Activated CD8-positive, alpha-beta memory T cell treated with anti-CD3 and anti-CD28 coated beads, Interleukin-2, amount 50 U/mL, for 48 hours (primary cell): Measurements from ENCODE around the gene PTK7.
A peak's percentile ranks its signal among the peaks of the same experiment; 100 is the strongest.
"Not testable (repeated sequence)": the region's sequence is repeated elsewhere in the genome, so short reads cannot be mapped to it uniquely, and the experiment has no call there.

ENCODE experiments used
- DNase-seq: peaks from one replicate; pipeline ENCODE4 v3.0.0-alpha.2; 2020

The PTK7 gene

DNA sequence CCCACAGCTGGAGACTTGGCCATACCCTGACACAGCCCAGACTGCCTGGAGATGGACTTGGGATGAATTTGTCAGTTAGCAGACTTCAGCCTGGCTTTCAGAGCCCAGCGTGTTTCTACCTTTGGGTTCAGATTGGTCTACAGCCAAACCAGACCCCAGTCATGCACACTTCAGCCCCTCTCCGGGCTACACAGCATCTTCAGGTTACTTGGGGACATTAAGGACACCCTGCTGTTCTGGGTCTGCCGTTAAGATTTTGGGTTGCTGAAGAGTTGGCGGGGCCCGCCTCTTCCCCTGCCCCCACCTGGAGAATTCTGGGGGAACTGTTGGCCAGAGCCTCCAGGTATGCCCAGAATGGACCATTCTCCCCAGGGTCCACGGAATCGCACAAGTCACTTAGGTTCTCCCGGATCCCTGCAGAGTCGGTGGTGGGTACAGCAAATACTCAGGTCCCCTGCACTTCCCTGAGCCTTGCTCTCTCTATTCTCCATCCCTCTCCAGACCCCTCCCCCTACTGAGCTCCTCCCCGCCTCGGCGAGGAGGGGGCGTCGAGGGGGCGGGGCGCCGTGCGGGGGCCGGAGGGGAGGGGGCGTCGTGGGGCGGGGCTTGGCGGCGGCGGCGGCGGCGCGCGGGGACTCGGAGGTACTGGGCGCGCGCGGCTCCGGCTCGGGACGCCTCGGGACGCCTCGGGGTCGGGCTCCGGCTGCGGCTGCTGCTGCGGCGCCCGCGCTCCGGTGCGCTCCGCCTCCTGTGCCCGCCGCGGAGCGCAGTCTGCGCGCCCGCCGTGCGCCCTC, at the start of gene PTK7:
TSS of gene PTK7 (plus strand) at position 645 of the 794 bp plus-strand sequence. CDS start 175 bp downstream, outside the sequence.
- no peak for DNase-seq

DNA sequence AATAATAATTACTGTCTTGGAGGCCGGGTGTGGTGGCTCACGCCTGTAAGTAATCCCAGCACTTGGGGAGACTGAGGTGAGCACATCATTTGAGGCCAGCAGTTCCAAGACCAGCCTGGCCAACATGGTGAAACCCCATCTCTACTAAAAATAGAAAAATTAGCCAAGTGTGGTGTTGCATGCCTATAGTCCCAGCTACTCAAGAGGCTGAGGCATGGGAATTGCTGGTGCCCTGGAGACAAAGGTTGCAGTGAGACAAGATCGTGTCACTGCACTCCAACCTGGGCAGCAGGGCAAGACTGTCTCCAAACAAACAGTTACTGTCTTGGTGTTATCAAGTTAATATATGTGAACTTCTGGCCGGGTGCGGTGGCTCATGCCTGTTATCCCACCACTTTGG, 49.7 kb upstream of the PTK7 start:
- no peak for DNase-seq

DNA sequence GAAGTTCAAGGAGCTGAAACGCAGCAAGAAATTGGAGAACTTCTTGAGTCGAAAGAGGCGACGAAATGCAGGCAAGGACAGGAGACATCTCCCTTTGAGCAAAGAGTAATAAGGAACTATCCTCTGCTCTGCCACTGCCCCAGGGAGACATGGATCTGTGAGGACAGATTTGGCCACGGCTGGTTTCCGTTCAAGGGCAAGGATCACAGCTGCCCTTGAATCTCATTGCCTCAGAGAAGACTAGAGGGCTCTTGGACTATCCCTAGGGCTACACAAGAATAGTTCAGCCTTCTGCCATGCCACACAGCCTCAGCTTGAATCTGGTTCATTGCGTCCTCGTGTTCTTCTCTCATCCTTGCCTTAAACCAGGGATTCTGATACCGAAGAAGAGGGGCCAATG, 47.0 kb upstream of the PTK7 start:
- DNase-seq = no peak

DNA sequence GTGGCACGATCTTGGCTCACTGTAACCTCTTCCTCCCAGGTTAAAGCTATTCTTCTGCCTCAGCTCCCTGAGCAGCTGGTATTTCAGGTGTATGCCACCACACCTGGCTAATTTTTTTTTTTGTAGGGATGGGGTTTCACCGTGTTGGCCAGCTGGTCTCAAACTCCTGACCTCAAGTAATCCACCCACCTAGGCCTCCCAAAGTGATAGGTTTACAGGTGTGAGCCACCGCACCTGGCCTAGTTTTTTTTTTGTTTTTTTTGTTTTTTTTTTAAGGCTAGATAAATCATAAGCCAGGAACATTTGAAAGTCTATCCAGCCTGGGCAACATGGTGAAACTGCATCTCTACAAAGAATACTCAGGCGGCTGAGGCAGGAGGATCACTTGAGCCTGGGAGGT, 43.8 kb upstream of the PTK7 start:
- no peak for DNase-seq

DNA sequence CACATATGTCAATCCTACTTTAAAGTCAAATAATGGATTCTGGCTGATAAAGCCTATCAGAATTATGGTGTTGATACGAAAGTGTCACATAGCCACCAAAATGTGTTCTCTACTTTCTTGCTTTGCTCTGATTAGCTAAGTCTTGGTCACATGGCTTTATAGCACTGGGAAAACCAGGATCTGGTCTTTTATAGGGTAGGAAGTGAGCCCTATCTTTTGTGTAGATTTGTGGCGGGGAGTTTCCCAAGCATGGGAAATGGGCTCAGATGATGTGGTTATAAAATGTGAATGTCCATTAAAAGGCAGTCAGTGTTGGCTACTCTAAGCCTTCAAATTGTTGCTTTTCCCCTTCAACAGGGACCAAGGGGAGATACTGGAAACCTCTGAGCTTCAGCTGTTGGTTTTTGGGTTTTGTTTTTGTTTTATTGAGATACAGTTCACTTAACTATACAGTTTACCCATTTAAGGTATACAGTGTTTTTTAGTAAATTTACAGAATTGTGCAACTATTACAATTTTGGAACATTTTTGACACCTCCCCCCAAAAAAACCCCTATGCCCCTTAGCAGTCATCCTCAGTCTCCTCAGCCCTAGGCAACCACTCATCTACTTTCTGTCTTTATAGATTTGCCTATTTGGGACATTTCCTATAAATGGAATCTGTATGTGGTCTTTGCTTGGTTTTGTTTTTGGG, 42.5 kb upstream of the PTK7 start:
- no peak for DNase-seq

DNA sequence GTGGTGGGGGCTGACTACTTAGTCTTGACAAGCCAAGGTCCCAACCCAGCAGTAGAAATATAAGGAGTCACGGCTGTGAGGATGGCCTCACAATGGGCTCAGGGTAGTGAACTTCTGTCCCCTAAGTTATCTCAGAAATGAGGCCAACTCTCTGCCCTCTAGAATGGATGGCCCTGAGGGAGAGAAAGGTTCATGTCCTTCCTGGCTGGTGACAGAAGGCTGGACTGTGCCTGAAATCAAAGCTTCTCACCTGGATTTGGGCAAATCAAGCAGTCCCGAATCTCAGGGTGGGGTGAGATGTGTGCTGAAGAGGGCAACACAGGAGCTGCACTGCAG, 42.0 kb upstream of the PTK7 start:
- DNase-seq = no peak

DNA sequence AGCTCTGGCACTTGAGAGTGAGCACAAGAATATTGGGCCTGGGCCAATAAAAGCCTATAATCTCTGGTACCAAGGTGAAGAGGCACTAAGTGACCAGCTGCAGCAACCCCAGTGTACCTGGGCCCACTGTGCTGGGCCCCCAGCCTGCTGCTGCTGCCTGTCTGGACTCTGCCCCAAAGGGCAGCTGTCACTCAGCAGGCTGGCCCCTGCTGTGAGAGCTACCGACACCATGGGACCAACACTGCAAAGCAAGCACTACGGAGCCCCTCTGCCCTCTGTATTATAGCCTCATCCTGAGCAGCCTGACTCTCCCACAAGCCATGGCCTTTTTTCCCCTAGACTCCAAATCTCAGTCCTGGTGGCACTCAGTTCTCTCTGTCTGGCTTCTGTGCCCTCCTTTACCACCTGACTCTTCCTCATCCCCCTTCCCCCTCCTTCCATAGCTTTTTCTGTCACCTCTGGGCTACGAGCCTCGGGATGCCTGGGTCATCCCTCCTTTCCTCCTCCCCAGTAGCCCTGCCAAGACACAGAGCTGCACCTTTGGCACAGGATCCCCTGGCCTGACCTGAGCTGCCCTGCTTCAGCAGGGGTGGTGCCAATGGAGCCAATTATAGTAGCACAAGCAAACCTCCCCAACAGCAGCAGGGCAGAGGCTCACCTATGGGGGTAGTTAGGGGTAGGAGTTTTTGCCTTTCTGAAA, 40.5 kb upstream of the PTK7 start:
- no peak for DNase-seq

DNA sequence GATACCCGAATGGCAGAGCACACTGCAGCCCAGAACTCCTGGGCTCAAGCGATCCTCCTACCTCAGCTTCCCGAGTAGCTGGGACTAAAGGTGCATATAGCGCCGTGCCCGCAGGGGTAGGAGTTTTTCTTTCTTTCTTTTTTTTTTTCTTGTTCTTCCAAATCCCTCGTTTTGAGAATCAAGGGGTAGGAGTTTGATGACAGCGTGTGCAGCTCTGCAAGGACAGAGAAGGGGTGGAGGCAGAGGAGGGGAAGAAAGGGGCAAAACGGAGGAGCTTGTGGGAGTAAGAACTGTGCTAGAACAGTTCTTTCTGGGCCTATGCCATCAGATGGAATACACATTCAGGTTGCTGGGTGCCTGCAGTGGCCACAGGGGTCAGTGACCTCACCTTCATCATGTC, 39.4 kb upstream of the PTK7 start:
- DNase-seq = no peak

DNA sequence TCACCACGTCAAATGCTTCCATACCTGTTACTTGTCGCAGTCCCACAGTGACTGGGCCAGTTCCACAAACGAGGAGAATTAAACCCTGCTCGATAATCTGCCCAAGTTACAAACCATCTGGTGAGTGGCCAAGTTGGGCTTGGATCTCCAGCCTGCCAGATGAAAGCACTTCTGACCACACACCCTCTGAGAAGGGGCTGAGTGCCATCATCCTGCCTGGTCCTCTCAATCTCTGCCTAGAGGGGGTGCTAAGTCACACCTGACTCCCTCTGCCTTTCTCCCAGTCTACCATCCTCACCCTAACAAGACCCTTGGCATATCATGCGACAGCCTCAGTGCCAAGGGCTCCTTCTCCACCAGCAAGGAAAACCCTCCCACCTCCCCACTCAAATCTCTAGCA, 38.9 kb upstream of the PTK7 start:
- DNase-seq = no peak

DNA sequence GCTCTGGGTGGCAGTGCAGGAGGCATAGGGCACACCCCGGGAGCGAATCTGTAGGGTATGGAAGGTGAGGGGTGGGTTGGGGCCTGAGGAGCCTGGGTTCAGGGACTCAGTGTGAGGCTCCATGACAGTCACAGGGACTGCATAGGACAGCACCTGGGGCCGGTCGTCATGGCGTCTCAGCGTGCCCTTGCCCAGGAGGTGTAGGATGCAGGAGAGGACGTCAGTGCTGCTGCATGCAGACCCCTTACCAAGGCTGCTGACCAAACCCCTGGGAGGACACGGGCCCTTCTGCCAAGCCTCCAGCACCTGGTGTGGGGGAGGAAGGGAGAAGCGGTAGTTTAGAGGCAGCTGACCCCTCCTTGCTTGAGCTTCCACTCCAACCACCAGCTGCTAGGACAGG, 38.4 kb upstream of the PTK7 start:
- no peak for DNase-seq

DNA sequence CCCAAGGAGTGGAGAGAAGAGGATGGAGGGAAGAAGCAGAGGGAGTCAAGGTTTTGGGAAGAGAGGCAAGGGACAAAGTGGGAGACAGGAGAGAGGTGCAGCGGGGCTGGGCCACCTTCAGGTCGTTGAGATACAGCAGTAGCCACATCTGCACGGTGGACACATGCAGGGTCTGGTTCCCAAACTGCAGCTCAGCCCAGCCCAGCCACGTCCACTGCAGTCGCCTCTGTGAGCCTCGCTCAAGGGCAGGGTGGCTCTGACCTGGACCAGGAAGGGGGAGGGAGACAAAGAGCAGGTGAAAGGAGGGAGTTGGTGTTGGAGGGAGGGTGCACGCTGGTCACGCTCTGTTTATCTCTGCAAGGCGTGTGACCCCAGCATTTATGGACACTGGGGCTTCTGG, 37.4 kb upstream of the PTK7 start:
- no peak for DNase-seq

DNA sequence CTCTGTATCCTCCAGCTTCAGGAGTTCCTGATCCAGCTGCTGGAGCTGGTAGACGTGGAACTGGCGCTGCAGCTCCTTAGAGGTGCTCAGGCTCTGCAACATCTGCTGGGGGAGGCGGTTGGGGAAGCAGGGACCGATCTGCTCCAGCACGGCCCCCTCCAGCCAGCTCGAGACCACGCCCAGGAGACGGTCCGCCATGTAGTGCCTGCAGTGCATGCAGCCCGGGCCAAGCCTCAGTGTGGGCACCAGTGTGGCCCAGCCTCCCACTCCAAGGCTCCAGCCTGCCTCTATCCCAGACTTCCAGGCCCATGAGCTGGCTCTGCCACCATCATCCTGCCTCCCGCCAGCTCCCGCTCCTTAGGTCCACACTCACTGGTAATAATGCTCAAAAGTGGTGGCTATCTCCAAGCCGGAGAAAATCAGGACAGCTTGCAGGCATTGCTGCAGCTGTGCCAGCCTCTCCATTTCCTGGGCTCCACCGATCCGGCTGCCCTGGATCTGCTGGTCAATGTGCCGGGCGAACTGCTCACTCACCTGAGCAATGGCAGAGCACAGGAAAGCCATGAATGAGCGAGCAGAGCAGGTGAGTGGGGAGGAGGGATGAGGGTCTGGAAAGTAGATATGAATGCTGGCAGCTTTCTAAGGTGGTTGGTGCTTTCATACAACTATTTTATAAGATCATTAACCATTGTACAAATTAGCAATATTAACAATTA, 35.4 kb upstream of the PTK7 start:
- DNase-seq = no peak

DNA sequence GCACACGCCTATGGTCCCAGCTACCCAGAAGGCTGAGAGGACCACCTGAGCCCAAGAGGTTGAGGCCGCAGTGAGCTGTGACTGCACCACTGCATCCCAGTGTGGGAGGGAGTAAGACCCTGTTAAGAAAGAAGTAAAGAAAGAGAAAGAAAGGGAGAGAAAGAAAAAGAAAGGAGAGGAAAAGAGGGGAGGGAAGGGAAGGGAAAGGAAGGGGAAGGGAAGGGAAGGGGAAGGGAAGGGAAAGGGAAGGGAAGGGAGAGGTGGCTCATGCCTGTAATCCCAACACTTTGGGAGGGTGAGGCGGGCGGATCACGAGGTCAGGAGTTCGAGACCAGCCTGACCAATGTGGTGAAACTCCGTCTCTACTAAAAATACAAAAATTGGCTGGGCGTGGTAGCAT, 34.6 kb upstream of the PTK7 start:
- not testable (repeated sequence) for DNase-seq

DNA sequence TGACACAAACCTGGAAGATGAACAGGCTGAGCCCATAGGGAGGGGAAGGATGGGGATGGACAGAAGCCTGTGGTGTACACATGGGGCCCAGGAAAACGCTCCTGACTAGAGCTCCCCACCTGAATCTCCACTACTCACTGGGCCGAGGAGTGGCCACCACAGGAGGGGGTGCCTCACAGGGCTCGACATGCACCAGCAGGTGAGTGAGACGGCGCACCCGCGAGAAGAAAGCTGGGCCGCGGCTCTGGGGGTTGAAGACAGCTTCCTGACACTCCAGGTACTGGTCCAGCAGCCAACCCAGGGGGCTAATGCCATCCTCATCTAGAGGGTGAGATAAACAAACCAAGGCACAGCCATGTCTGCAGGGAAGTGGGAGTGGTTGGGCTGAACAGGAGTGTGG, 32.8 kb upstream of the PTK7 start:
- no peak for DNase-seq

DNA sequence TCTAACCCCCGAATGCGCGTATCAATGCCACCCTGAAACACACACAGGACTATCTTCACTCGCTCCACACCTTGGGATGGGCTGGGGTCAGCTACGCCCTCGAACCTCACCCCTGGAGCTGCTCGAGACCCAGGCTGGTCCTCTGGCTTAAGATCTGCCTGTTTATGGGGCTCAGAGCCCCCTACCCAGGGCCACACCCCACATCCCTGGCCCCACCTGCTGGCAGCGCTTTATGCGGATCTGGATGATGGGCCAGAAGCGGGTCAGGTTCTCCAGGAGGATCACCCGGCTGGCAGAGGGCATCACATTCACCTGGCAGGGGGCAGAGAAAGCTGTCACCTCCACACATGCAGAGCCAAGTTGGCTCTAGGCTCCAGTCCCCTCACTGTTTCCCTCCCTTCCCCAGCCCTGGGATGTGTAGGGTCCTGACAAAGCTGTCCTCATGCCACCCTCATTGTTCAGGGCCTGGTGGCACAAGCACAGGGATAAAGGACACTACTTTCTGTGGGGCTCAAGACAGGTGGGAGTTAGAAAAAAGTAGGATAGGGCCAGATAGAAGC, 30.7 kb upstream of the PTK7 start:
- DNase-seq = no peak

DNA sequence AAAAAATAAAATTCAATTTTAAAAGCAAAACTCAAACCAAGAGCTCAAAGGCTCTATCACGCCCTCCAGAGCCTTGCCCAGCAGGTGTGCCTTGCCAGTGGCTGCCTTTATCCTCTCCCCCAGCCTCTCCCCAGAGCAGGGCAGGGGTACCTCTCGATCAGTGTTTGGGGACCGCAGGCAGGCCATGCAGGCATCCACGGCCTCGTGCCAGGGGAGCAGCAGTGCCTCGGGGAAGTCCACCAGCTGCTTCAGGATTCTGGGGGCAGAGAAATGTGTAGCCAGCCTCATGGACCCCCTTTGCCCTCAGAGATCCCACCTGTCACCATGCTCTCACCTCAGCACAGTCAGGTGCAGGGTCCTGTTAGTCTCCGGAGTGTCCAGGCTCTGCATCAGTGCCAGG, 28.1 kb upstream of the PTK7 start:
- no peak for DNase-seq

DNA sequence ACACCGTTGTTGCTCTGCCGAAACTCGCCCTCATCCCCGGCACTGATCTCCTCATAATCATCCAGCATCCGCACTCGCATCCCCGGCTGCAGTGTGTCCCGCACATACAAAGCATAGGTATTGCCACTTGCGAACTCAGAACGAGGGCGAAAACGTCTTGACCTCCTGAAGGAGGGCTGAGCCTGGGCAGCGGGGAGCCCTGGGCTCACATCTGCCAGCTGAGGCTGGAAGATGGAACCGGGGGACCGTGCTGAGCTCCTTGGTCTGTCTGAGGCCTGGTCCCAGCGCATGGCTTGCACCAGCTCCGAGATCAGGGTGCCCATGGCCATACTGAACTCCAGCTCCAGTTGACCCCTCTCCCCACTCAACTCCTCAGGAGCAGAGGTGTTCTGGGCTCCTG, 25.1 kb upstream of the PTK7 start:
- no peak for DNase-seq

DNA sequence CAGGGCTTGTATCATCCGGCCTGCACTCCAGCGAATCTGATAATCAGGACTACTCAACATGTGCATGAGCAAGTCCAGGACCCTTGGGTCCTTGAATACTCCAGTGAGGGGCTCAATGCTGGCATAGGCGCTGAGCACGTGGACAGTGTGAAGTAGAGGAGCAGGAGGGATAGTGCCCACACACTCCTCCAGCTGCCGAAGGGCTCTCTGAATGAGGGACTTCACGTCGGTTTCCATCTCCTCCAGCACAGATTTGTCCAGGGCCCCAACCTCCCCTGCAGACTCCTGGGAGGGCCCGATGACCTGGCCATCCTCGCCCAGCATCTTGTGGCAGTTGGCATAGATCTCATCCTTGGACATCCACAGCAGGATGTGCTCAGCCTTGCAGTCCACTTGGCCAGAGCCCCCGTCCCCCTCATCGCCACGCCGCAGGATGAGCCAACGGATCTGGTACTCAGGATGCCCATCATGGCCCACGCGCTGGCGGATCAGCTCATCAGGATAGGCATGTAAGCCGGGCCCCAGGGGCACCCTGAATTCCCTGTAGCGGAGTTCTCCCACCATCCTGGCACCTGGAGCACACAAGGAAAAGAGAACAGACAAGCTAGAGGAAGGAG, 23.8 kb upstream of the PTK7 start:
- DNase-seq = no peak

DNA sequence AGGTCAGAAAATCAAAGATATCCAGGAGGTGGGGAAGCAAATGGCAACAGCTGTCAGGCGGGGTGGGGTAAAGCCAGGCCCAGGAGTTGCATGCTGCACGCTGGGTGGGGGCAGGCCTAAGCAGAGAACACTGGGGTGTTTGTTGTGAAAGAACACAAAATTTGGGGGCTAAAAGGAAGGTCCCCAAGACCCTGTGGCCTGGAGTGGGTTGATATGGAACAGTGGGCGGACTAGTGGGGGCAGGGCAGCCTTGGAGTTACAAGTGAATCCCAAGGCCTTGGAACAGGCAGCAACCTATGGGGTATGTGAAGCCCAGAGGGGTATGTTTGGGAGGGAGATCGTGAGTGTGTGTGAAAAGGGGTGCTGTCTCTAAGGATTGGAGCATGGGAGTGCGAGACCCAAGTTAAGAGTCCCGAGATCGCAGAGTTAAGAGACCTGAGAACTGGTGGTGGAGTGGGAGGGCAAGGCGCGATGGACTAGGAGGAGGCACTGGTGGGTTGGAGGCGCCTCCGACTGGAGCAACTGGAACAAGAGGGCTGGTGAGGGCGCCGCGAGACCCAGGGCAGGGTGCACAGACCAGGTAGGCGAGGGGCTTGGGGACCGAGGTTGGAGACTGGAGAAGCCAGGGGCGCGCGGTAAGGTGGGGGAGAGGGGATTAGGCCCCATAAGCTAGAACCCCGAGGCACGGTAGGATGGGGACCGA, 23.1 kb upstream of the PTK7 start:
- no peak for DNase-seq

DNA sequence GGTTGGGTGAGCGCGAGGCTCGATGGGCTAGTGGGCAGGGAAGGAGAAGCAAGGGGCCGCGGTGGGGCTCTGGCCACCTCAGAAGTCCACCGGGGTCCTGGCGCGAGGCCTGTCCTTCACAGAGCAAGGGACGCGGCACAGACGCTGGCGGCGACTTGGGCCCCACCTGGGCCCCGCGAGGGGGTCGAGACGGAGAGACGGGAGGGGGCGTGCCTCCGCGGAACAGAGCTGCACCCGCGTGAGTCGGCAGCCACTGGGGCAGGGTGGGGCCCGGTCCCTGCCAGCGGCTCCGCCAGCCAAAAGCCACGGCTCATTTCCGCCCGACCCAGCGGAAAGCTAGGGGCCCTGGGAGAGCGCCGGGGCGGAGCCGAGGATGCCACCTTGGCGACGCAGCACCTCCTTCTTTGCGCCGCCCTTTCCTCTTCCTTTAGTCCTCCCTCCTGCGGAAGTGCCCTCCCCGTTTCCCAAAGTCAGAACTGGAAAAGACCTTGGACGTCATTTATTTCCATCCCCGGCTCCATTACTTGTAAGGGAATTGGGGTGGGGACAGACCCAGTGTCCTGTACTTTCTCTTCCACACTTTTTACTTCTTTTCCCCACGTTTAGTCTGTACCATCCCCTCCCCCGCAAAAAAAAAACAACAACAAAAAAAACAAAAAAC, 22.4 kb upstream of the PTK7 start, which contains the start of gene CUL7:
TSS of gene CUL7 (minus strand) at position 307 of the 661 bp plus-strand sequence. CDS start 1,063 bp downstream, outside the sequence.
- DNase-seq = peak; percentile 94

DNA sequence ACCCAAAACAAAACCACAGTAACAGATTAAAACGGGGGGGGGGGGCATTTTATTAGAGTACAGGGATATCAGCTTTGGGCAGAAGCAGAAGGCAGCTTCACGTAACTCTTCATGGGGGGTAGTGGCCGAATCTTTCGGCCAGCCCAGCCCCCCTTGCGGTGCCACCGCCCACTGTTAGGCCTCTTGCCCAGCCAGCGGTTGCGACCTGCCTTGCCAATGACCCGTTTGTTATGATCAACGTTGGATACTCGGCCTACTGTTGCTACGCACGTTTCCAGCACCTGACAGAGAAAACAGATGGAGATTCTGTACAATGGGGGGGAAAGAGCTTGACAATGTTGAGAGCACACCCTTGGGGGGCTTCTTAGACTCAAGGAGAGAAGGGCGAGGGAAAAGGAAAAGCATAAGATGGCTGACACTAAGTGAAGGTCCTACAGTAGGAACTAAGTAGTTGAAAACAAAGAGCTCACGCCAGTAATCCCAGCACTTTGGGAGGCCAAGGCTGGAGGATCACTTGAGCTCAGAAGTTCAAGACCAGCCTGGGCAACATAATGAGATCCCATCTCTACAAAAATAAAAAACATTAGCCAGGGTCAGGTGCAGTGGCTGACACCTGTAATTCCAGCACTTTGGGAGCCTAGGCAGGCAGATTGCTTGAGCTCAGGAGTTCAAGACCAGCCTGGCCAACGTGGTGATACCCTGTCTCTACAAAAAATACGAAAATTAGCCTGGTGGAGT, 21.7 kb upstream of the PTK7 start:
- DNase-seq = no peak
